SK-N-MC (cell line): Measurements from ENCODE around the gene DAZAP1.

Experiments used
- EZH2 ChIP-seq: fragments of 200-600 bp; sonication (generic); IDR thresholded peaks from one replicate; pipeline ENCODE4 v1.6.1; 2017; ENCODE audit warnings: antibody characterized with exemption
- FOXP2 ChIP-seq: optimal IDR thresholded peaks from 2 replicates; pipeline ENCODE3; 2011; ENCODE audit warnings: mild to moderate bottlenecking, moderate library complexity; ENCODE audit not compliant: insufficient read depth; ENCODE audit errors: extremely low read length, control extremely low read depth
- POLR2AphosphoS5 ChIP-seq: IDR thresholded peaks from 2 replicates; pipeline ENCODE4 v1.6.1; 2012; ENCODE audit warnings: mild to moderate bottlenecking, low read depth, low read length, borderline replicate concordance

DNA sequence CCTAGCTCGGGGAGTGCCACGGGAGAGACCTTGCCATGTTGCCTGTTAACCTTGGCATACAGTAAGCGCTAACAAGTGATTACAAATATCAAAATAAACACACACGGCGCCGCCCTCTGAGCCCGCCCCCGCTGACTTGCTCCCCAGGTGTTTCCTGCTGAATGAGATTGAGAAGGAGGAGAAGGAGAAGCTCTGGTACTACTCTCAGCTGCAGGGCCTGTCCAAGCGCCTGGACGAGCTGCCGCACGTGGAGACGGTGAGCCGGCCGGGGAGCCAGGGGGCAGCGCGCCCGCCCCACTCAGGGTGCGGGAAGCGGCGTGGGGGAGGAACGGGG lies 47.6 kb downstream of the DAZAP1 start:
- no peak for TF ChIP-seq POLR2AphosphoS5
- TF ChIP-seq EZH2: no peak
- no peak for TF ChIP-seq FOXP2
